ENCODE data around the gene PPP2R2D. TPM values are rescaled to one million over a fixed set of nuclear protein-coding genes. Genes with fewer than 3 reads are reported as not detected.
"Not testable (repeated sequence)": the region's sequence is repeated elsewhere in the genome, so short reads cannot be mapped to it uniquely, and the experiment has no call there.

Gene PPP2R2D
- total RNA-seq, 1 donor: 23.9 TPM

DNA sequence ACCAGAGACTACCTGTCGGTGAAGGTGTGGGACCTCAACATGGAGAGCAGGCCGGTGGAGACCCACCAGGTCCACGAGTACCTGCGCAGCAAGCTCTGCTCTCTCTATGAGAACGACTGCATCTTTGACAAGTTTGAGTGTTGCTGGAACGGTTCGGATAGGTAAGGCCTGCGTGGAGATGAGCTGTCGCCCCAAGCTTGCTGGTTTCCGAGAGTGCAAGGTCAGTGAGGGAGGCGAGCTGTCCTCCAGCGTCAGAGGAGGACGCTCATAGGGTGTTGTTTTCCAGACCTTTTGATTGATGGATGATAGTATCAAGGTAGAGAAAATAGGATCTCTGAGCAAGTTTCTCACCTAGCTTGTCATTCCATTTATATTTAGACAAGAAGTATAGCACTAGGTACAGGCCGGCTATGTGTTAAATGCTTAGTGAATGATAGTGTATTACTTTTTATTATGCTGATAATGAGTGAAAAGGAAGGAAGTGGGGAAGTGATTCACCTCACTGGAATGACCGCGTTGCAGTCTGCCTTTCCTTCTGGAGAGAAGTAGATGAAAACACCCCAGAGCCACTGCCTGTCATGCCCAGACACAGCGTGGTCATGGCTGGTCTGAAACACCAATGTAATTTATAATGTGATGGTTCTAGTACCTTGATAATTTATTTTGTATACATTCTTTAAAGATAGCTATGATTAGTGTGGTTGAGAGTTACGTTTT is 47.0 kb downstream of the PPP2R2D start:
- peak overlapping the region; percentile 57 for H3K4me2 ChIP-seq (ENCODE audit: insufficient read depth, low read length)
- H4K20me1 ChIP-seq (ENCODE audit: insufficient read depth, low read length): no peaks in the 10 kb centered on the region

DNA sequence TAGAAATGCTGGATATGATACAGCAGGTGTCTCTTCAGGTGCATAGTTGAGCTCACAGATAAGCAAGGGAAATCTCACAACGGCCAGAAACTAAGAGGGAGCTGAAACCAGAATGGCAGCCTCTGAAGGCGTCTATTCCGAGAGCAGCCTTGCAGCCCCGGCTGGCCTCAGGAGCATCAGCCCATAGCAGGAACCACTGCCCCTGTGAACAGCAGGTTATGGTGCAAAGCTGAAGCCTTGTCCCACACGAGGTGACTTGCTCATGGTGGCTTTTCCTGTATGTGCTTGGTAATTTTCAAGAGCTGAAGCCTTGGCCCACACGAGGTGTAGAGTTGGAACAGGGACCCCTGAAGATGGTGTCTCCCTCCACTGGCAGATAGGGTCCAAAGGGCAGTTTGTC is 47.7 kb downstream of the PPP2R2D start:
- Histone ChIP-seq H3K4me1 (ENCODE audit: insufficient read depth, low read length) (peaks cover 44% of the 10 kb centered on the region), H3K36me3 (ENCODE audit: insufficient read depth, low read length) (peaks cover 43% of the 10 kb centered on the region), H4K20me1 (ENCODE audit: insufficient read depth, low read length) (no peaks in the 10 kb centered on the region), H3K27me3 (ENCODE audit: insufficient read depth, low read length) (no peaks in the 10 kb centered on the region), H3K9me3 (ENCODE audit: low read depth, low read length) (no peaks in the 10 kb centered on the region), H2AFZ (ENCODE audit: low read length) (no peak overlapping the region), H3K27ac (ENCODE audit: low read depth, low read length) (peak overlapping the region; percentile 85), H3K4me2 (ENCODE audit: insufficient read depth, low read length) (no peak overlapping the region), H3K4me3 (ENCODE audit: insufficient read depth, low read length) (no peak overlapping the region), H3K79me2 (ENCODE audit: insufficient read depth, low read length) (peaks cover 23% of the 10 kb centered on the region)
- DNase-seq (ENCODE audit: insufficient read length, low spot score, missing footprints): no peak
- TF ChIP-seq, protein P1, sequence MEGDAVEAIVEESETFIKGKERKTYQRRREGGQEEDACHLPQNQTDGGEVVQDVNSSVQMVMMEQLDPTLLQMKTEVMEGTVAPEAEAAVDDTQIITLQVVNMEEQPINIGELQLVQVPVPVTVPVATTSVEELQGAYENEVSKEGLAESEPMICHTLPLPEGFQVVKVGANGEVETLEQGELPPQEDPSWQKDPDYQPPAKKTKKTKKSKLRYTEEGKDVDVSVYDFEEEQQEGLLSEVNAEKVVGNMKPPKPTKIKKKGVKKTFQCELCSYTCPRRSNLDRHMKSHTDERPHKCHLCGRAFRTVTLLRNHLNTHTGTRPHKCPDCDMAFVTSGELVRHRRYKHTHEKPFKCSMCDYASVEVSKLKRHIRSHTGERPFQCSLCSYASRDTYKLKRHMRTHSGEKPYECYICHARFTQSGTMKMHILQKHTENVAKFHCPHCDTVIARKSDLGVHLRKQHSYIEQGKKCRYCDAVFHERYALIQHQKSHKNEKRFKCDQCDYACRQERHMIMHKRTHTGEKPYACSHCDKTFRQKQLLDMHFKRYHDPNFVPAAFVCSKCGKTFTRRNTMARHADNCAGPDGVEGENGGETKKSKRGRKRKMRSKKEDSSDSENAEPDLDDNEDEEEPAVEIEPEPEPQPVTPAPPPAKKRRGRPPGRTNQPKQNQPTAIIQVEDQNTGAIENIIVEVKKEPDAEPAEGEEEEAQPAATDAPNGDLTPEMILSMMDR (IDR thresholded peaks at IDR 0.05; ENCODE audit: extremely low read depth, low read depth, low read length): no peak

More for the DNA sequence above, 47.0 kb downstream of the PPP2R2D start:
- no peak overlapping the region for H2AFZ ChIP-seq (ENCODE audit: low read length)
- peak overlapping the region; percentile 85 for H3K27ac ChIP-seq (ENCODE audit: low read depth, low read length)
- H3K36me3 ChIP-seq (ENCODE audit: insufficient read depth, low read length): peaks cover 40% of the 10 kb centered on the region
- peak; percentile 93 for DNase-seq (ENCODE audit: insufficient read length, low spot score, missing footprints)
- no peaks in the 10 kb centered on the region for H3K9me3 ChIP-seq (ENCODE audit: low read depth, low read length)
- peaks cover 45% of the 10 kb centered on the region for H3K4me1 ChIP-seq (ENCODE audit: insufficient read depth, low read length)
- H3K79me2 ChIP-seq (ENCODE audit: insufficient read depth, low read length): peaks cover 27% of the 10 kb centered on the region
- TF ChIP-seq, protein P1 (IDR thresholded peaks at IDR 0.05; ENCODE audit: extremely low read depth, low read depth, low read length): no peak
- H3K4me3 ChIP-seq (ENCODE audit: insufficient read depth, low read length): no peak overlapping the region
- H3K27me3 ChIP-seq (ENCODE audit: insufficient read depth, low read length): no peaks in the 10 kb centered on the region

DNA sequence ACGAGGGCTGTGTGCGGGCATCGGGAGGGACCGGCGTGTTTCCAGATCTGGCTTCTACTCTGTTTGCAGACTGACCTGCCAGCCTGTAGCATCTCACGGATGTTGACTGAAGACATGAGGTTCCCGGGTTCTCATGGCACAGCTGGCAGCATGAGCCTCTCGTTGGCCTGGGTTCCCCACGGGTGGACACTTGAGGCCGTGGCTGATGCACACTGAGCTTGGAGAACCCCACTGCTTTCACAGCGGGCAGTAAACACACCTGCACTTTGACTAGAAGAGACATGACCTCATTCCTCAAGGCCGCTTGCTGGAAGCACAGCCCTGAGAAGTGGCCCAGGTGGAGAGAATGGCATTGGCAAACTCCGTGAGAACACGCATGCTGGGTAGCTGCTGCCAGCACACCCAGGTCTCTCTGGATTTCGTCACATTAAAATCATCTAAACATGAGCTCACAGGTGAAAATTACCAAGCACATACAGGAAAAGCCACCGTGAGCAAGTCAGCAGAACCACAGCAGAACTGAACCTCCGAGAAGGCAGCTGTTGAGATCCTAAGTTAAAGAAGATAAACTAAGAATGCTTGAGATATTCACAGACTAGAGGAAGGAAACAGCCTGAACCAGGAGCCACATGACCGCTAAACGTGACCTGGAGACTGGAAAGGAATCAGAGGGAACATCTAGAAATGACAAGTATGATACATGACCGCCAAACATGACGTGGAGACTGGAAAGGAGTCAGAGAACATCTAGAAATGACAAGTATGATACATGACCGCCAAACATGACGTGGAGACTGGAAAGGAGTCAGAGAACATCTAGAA is 48.4 kb downstream of the PPP2R2D start:
- peak; percentile 35 for DNase-seq (ENCODE audit: insufficient read length, low spot score, missing footprints)
- H3K4me3 ChIP-seq (ENCODE audit: insufficient read depth, low read length): no peak overlapping the region
- H3K27me3 ChIP-seq (ENCODE audit: insufficient read depth, low read length): no peaks in the 10 kb centered on the region
- no peak overlapping the region for H2AFZ ChIP-seq (ENCODE audit: low read length)
- TF ChIP-seq, protein P1 (IDR thresholded peaks at IDR 0.05; ENCODE audit: extremely low read depth, low read depth, low read length): no peak
- peak overlapping the region; percentile 85 for H3K27ac ChIP-seq (ENCODE audit: low read depth, low read length)
- no peaks in the 10 kb centered on the region for H3K9me3 ChIP-seq (ENCODE audit: low read depth, low read length)
- peaks cover 22% of the 10 kb centered on the region for H3K79me2 ChIP-seq (ENCODE audit: insufficient read depth, low read length)
- H4K20me1 ChIP-seq (ENCODE audit: insufficient read depth, low read length): peaks cover 4% of the 10 kb centered on the region
- H3K4me2 ChIP-seq (ENCODE audit: insufficient read depth, low read length): no peak overlapping the region
- H3K36me3 ChIP-seq (ENCODE audit: insufficient read depth, low read length): peaks cover 38% of the 10 kb centered on the region
- peaks cover 44% of the 10 kb centered on the region for H3K4me1 ChIP-seq (ENCODE audit: insufficient read depth, low read length)

DNA sequence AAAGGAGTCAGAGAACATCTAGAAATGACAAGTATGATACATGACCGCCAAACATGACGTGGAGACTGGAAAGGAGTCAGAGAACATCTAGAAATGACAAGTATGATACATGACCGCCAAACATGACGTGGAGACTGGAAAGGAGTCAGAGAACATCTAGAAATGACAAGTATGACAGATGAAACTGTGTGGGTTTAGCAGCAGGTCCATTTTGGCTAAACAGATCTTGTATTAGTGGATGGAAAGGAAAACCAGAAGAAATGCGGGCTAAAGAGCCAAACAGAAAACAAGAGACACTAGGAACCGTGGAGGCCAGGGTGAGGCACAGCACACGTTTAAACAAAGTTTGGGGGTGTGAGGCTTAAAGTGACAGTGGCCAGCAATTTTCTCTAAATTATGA is 49.1 kb downstream of the PPP2R2D start:
- H3K4me3 ChIP-seq (ENCODE audit: insufficient read depth, low read length); H3K27ac ChIP-seq (ENCODE audit: low read depth, low read length); H4K20me1 ChIP-seq (ENCODE audit: insufficient read depth, low read length); DNase-seq (ENCODE audit: insufficient read length, low spot score, missing footprints); H3K4me2 ChIP-seq (ENCODE audit: insufficient read depth, low read length); H3K9me3 ChIP-seq (ENCODE audit: low read depth, low read length); H3K27me3 ChIP-seq (ENCODE audit: insufficient read depth, low read length); H2AFZ ChIP-seq (ENCODE audit: low read length): not testable (repeated sequence)
- H3K36me3 ChIP-seq (ENCODE audit: insufficient read depth, low read length): peaks cover 32% of the 10 kb centered on the region
- peaks cover 22% of the 10 kb centered on the region for H3K79me2 ChIP-seq (ENCODE audit: insufficient read depth, low read length)
- H3K4me1 ChIP-seq (ENCODE audit: insufficient read depth, low read length): peaks cover 39% of the 10 kb centered on the region
